Measurements from ENCODE around the gene CATSPERD. TPM values are rescaled to one million over a fixed set of nuclear protein-coding genes. Genes with fewer than 3 reads are reported as not detected.
A peak's percentile ranks its signal among the peaks of the same experiment; 100 is the strongest.

The CATSPERD gene
- total and polyA plus RNA-seq, 2 of the 4 experiments (the other 2 are of a cell fraction), result not detected

DNA sequence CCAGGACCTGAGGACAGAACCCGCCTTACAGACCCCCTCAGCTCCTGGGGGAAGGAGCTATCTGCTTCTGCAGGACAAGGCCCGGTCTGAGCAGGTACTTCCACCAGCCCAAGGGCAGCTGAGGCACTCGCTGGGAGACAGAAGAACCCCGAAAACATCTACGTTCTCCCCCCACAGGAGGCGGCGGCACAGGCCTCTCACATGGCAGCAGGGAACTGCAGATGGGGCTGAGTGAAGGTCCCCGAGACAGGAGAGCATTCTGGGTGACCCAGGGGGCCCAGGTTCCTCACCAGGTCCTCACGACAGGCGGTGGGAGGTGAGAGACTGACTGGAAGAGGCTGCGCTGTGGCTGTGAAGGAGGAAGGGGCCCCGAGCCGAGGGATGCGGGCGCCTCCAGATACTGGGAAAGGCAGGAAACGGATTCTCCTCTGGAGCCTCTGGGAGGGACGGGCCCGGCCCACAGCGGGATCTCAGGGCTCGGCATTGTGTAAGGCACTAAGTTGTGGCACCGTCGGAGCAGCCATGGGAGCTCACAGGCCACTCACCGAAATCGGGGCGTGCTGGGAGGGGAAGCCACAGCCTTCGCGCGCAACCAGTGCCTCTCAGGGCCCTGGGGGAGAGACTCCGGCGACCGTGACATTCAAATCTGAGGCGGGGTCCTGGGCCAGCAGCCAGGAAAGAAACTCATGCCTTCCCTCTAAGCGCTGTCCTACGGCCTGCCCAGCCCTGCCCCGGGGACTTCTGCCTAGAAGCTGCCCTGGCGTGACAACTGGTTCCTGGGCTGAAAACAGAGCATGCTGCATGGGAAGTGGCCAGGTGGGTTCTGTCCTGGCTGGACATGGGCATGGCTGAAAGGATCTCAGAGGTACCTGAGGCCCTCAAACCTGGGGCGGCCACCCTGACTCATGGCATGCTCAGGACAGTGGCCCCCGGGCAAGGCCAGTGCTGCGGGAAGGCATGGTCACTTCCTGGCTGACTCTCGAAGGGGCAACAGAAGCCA, 16.3 kb upstream of the CATSPERD start:
- H4K20me1 ChIP-seq (ENCODE audit: insufficient read depth, low read length), result peaks cover 26% of the 10 kb centered on the region
- CTCF ChIA-PET, result no interaction called here
- H3K36me3 ChIP-seq (ENCODE audit: control insufficient read depth, insufficient read depth, low read length), result peaks cover 59% of the 10 kb centered on the region
- no peaks in the 10 kb centered on the region for H3K9me3 ChIP-seq (ENCODE audit: control insufficient read depth, insufficient read depth, low read length)
- H2BK120ac ChIP-seq (ENCODE audit: low read depth, low read length), result no peak overlapping the region
- H2AK5ac ChIP-seq (ENCODE audit: low read depth, low read length), result no peak overlapping the region
- H2AFZ ChIP-seq (replicated peaks; ENCODE audit: low read length, poor library complexity), result peak overlapping the region; percentile 14
- ATAC-seq (ENCODE audit: low read depth) (no peak), DNase-seq (no peak)
- no peak overlapping the region for H2BK5ac ChIP-seq (ENCODE audit: low read depth, low read length, poor library complexity, severe bottlenecking)
- TF ChIP-seq POLR2A (IDR thresholded peaks at IDR 0.05; ENCODE audit: low read depth, low read length), result no peak
- no peak for TF ChIP-seq USF2 (IDR thresholded peaks at IDR 0.05; ENCODE audit: low read depth, low read length)
- no peak for TF ChIP-seq MXI1 (IDR thresholded peaks at IDR 0.05; ENCODE audit: borderline replicate concordance, low read depth, low read length)
- TF ChIP-seq RAD21 (IDR thresholded peaks at IDR 0.05; ENCODE audit: low read length), result no peak
- TF ChIP-seq NFE2L2 (IDR thresholded peaks at IDR 0.05; ENCODE audit: low read depth, low read length), result no peak
- TF ChIP-seq FOS (IDR thresholded peaks at IDR 0.05; ENCODE audit: low read depth, low read length), result no peak
- no peak for TF ChIP-seq CTCF (conservative IDR thresholded peaks at IDR 0.05; ENCODE audit: low read depth, low read length)
- TF ChIP-seq BHLHE40 (IDR thresholded peaks at IDR 0.05; ENCODE audit: low read depth, low read length), result no peak
- TF ChIP-seq CEBPB (IDR thresholded peaks at IDR 0.05; ENCODE audit: low read depth, low read length), result no peak
- no peak for TF ChIP-seq MAFK (IDR thresholded peaks at IDR 0.05; ENCODE audit: low read depth, low read length)
- TF ChIP-seq SMC3 (IDR thresholded peaks at IDR 0.05; ENCODE audit: low read depth, low read length), result no peak
- TF ChIP-seq, protein P1, sequence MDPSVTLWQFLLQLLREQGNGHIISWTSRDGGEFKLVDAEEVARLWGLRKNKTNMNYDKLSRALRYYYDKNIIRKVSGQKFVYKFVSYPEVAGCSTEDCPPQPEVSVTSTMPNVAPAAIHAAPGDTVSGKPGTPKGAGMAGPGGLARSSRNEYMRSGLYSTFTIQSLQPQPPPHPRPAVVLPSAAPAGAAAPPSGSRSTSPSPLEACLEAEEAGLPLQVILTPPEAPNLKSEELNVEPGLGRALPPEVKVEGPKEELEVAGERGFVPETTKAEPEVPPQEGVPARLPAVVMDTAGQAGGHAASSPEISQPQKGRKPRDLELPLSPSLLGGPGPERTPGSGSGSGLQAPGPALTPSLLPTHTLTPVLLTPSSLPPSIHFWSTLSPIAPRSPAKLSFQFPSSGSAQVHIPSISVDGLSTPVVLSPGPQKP (IDR thresholded peaks at IDR 0.05; ENCODE audit: borderline replicate concordance, low read depth, low read length), result no peak
- H4K91ac ChIP-seq (ENCODE audit: insufficient read depth, low read depth, low read length), result no peak overlapping the region
- H3K9ac ChIP-seq (ENCODE audit: low read depth, low read length), result no peak overlapping the region
- no peak overlapping the region for H3K4ac ChIP-seq (ENCODE audit: low read depth, low read length)
- H3K56ac ChIP-seq (ENCODE audit: extremely low read depth, insufficient read depth, low read length), result no peak overlapping the region
- dilution Hi-C loops (cut with HindIII; ENCODE audit: low sequenced_read_pairs, unreplicated experiment) (no loop called here), intact Hi-C loops (cut with micrococcal nuclease) (no loop called here), in situ Hi-C loops (cut with MboI; ENCODE audit: low sequenced_read_pairs) (no loop called here)
- no peaks in the 10 kb centered on the region for H3K27me3 ChIP-seq (ENCODE audit: control insufficient read depth, insufficient read depth, low read length)
- H4K5ac ChIP-seq (ENCODE audit: low read depth, low read length), result no peak overlapping the region
- no peak overlapping the region for H2BK20ac ChIP-seq (ENCODE audit: low read depth, low read length)
- H3K23ac ChIP-seq (ENCODE audit: low read depth, low read length), result no peak overlapping the region
- peaks cover 8 to 42% of the 10 kb centered on the region in 2 experiments; a peak in 3 of 4 replicates for H3K79me1 ChIP-seq (ENCODE audit: low read depth in 1 of 2, low read length in 2 of 2)
- POLR2A ChIA-PET (ENCODE audit: unreplicated experiment), result no interaction called here
- H2AK9ac ChIP-seq (replicated peaks; ENCODE audit: low read depth, low read length, poor library complexity), result peak overlapping the region; percentile 55
- H3K14ac ChIP-seq (replicated peaks; ENCODE audit: low read depth, low read length), result no peak overlapping the region
- H3K4me1 ChIP-seq (ENCODE audit: control insufficient read depth, insufficient read depth, low read length), result 0 out of 2 replicates have a peak, but pooled peaks cover 2% of the 10 kb centered on the region
- 97% methylated on average over 23 of the region's 40 CpGs; no CpG with 5 or more reads in 1 of the 2 experiments for WGBS, 2 experiments (ENCODE audit: extremely low coverage in 2 of 2, insufficient read length in 1 of 2)
- 0 out of 2 replicates have a peak, but pooled peaks cover 6% of the 10 kb centered on the region for H3K9me1 ChIP-seq (ENCODE audit: insufficient read depth, low read length)
- no peak overlapping the region for H4K8ac ChIP-seq (ENCODE audit: low read depth in 2 of 2, low read length in 2 of 2)
- no peak overlapping the region for H3K4me2 ChIP-seq (ENCODE audit: low read depth, low read length)
- H3K18ac ChIP-seq (ENCODE audit: low read depth, low read length), result no peak overlapping the region
- H2BK15ac ChIP-seq (ENCODE audit: low read depth, low read length), result no peak overlapping the region
- no peak overlapping the region for H3K27ac ChIP-seq (ENCODE audit: insufficient read depth, low read length)
- no TSS peak for BruUV-seq (replicated peaks)
- no peak overlapping the region for H3K4me3 ChIP-seq (ENCODE audit: insufficient read depth, low read depth, low read length)
